Neural progenitor cell (in vitro differentiated cells): ENCODE data around the gene ACTBL2. TPM values are rescaled to one million over a fixed set of nuclear protein-coding genes. Genes with fewer than 3 reads are reported as not detected.
"Not testable (repeated sequence)": the region's sequence is repeated elsewhere in the genome, so short reads cannot be mapped to it uniquely, and the experiment has no call there.

ENCODE experiments used
- DNase-seq: peaks from one replicate; pipeline ENCODE4 v3.0.0-alpha.2; 2016; ENCODE audit warnings: low spot score
- H2AFZ ChIP-seq: fragments of 200-600 bp; sonication (generic); replicated peaks from 2 replicates; pipeline ENCODE4 v1.6.1; 2016; ENCODE audit warnings: antibody characterized with exemption
- H3F3A ChIP-seq: fragments of 200-600 bp; sonication (generic); 2 replicates; pipeline ENCODE4 v1.6.1; 2016; ENCODE audit warnings: antibody characterized with exemption, low read depth
- H3K27ac ChIP-seq: fragments of 200-600 bp; sonication (generic); 2 replicates; pipeline ENCODE4 v1.5.1; 2016; ENCODE audit warnings: mild to moderate bottlenecking
- H3K27me3 ChIP-seq: fragments of 200-600 bp; sonication (generic); 2 replicates; pipeline ENCODE4 v1.6.1; 2016; ENCODE audit warnings: mild to moderate bottlenecking, moderate library complexity
- H3K36me3 ChIP-seq: fragments of 200-600 bp; sonication (generic); 2 replicates; pipeline ENCODE4 v1.5.1; 2016
- H3K4me1 ChIP-seq: fragments of 200-600 bp; sonication (generic); 2 replicates; pipeline ENCODE4 v1.6.1; 2016; ENCODE audit warnings: mixed run types
- H3K4me2 ChIP-seq: fragments of 200-600 bp; sonication (generic); 2 replicates; pipeline ENCODE4 v1.6.1; 2016
- H3K4me3 ChIP-seq: fragments of 200-600 bp; sonication (generic); 2 replicates; pipeline ENCODE4 v1.5.1; 2016
- H3K79me2 ChIP-seq: fragments of 200-600 bp; sonication (generic); 2 replicates; pipeline ENCODE4 v1.6.1; 2016; ENCODE audit warnings: low read depth
- H3K9ac ChIP-seq: fragments of 200-600 bp; sonication (generic); 2 replicates; pipeline ENCODE4 v1.6.1; 2016
- H3K9me3 ChIP-seq: fragments of 200-600 bp; sonication (generic); 2 replicates; pipeline ENCODE4 v1.5.1; 2016; ENCODE audit warnings: low read depth
- H4K20me1 ChIP-seq: fragments of 200-600 bp; sonication (generic); 2 replicates; pipeline ENCODE4 v1.6.1; 2016; ENCODE audit warnings: low read depth
- H3K27ac Mint-ChIP-seq: 3 replicates; pipeline ENCODE4 v1.8.0; 2021; ENCODE audit warnings: mixed read lengths
- H3K27me3 Mint-ChIP-seq: 2 replicates; pipeline ENCODE4 v1.8.0; 2022; ENCODE audit warnings: low read depth, mild to moderate bottlenecking, inconsistent platforms, moderate library complexity, mixed read lengths; ENCODE audit not compliant: insufficient read depth
- H3K36me3 Mint-ChIP-seq: 3 replicates; pipeline ENCODE4 v1.8.0; 2021; ENCODE audit warnings: mixed read lengths
- H3K4me1 Mint-ChIP-seq: 3 replicates; pipeline ENCODE4 v1.8.0; 2021; ENCODE audit warnings: mixed read lengths
- H3K4me3 Mint-ChIP-seq: 3 replicates; pipeline ENCODE4 v1.8.0; 2021; ENCODE audit warnings: mild to moderate bottlenecking, moderate library complexity, mixed read lengths
- H3K9me3 Mint-ChIP-seq: 3 replicates; pipeline ENCODE4 v1.8.0; 2020; ENCODE audit warnings: mixed read lengths
- CTCF ChIP-seq: fragments of 200-600 bp; sonication (generic); IDR thresholded peaks from 2 replicates; pipeline ENCODE4 v1.5.1; 2017; ENCODE audit warnings: antibody characterized with exemption, mild to moderate bottlenecking
- EZH2 ChIP-seq: fragments of 200-600 bp; sonication (generic); IDR thresholded peaks from 2 replicates; pipeline ENCODE4 v1.6.1; 2017; ENCODE audit warnings: antibody characterized with exemption, mild to moderate bottlenecking, moderate library complexity
- EZH2phosphoT487 ChIP-seq: fragments of 200-600 bp; sonication (generic); IDR thresholded peaks from 2 replicates; pipeline ENCODE4 v1.6.1; 2017; ENCODE audit warnings: antibody characterized with exemption
- total RNA-seq: library from RNA; depleted of rRNA; stranded (reverse); fragments of >200 nt; gene quantifications from 2 replicates; pipeline ENCODE4 v1.2.3, GENCODE V29; 2015; ENCODE audit warnings: low replicate concordance

The ACTBL2 gene
- total RNA-seq, 1 donor from 2014 or later, result not detected

- Histone ChIP-seq H3K27ac (no peak overlapping the region), H3K4me2 (no peak overlapping the region), H3K36me3 (no peaks in the 10 kb centered on the region), H3K9ac (no peak overlapping the region), H3K27me3 (no peaks in the 10 kb centered on the region), H3K79me2 (no peaks in the 10 kb centered on the region), H3K4me1 (peaks cover 13% of the 10 kb centered on the region), H3K9me3 (no peaks in the 10 kb centered on the region), H2AFZ (no peak overlapping the region), H3F3A (no peaks in the 10 kb centered on the region), H3K4me3 (no peak overlapping the region), H4K20me1 (no peaks in the 10 kb centered on the region)
- peaks cover 3% of the 10 kb centered on the region for H3K27me3 Mint-ChIP-seq
- no peak for TF ChIP-seq EZH2
- TF ChIP-seq EZH2phosphoT487, result no peak
- TF ChIP-seq CTCF, result no peak
- H3K9me3 Mint-ChIP-seq, result no peaks in the 10 kb centered on the region
- peaks cover 4% of the 10 kb centered on the region for H3K4me1 Mint-ChIP-seq
- no peak overlapping the region for H3K27ac Mint-ChIP-seq
- DNase-seq, result no peak
- H3K36me3 Mint-ChIP-seq, result no peaks in the 10 kb centered on the region
- no peak overlapping the region for H3K4me3 Mint-ChIP-seq
These were observed 14.0 kb downstream of the ACTBL2 start for GRCh38 chr5:57468481-57469163.

GRCh38 chr5:57466544-57466943 lies 16.1 kb downstream of the ACTBL2 start:
- Histone ChIP-seq H3K79me2 (no peaks in the 10 kb centered on the region), H3K36me3 (no peaks in the 10 kb centered on the region), H3K4me3 (no peak overlapping the region), H3K4me2 (no peak overlapping the region), H3K9ac (no peak overlapping the region), H4K20me1 (no peaks in the 10 kb centered on the region), H3K27me3 (no peaks in the 10 kb centered on the region), H3K4me1 (peaks cover 13% of the 10 kb centered on the region), H3K9me3 (no peaks in the 10 kb centered on the region), H2AFZ (no peak overlapping the region), H3K27ac (no peak overlapping the region), H3F3A (no peaks in the 10 kb centered on the region)
- no peak for TF ChIP-seq CTCF
- TF ChIP-seq EZH2, result no peak
- no peak for TF ChIP-seq EZH2phosphoT487
- no peak for DNase-seq
- H3K27me3 Mint-ChIP-seq, result peaks cover 3% of the 10 kb centered on the region
- no peak overlapping the region for H3K27ac Mint-ChIP-seq
- H3K36me3 Mint-ChIP-seq, result no peaks in the 10 kb centered on the region
- H3K9me3 Mint-ChIP-seq, result no peaks in the 10 kb centered on the region
- H3K4me3 Mint-ChIP-seq, result no peak overlapping the region
- peaks cover 5% of the 10 kb centered on the region for H3K4me1 Mint-ChIP-seq

GRCh38 chr5:57460056-57460455 lies 22.6 kb downstream of the ACTBL2 start:
- H3K27me3 ChIP-seq, H3K36me3 Mint-ChIP-seq, H3K9me3 Mint-ChIP-seq, H3K36me3 ChIP-seq, H3K4me1 Mint-ChIP-seq, H3K9ac ChIP-seq, H3K27ac Mint-ChIP-seq, DNase-seq, H4K20me1 ChIP-seq, H3K4me3 ChIP-seq, H3K27me3 Mint-ChIP-seq, H3K79me2 ChIP-seq, H3K4me1 ChIP-seq, H3F3A ChIP-seq, H3K4me3 Mint-ChIP-seq, H3K27ac ChIP-seq, H2AFZ ChIP-seq, H3K9me3 ChIP-seq, H3K4me2 ChIP-seq: not testable (repeated sequence)

GRCh38 chr5:57458443-57458842 lies 24.2 kb downstream of the ACTBL2 start:
- H4K20me1 ChIP-seq, result no peaks in the 10 kb centered on the region
- H3K4me1 ChIP-seq, result no peaks in the 10 kb centered on the region
- no peaks in the 10 kb centered on the region for H3F3A ChIP-seq
- TF ChIP-seq EZH2, result no peak
- TF ChIP-seq CTCF, result no peak
- no peak for TF ChIP-seq EZH2phosphoT487
- H3K4me2 ChIP-seq, result no peak overlapping the region
- H2AFZ ChIP-seq, result no peak overlapping the region
- no peak overlapping the region for H3K27ac ChIP-seq
- Mint-ChIP-seq H3K4me1 (peaks cover 3% of the 10 kb centered on the region), H3K36me3 (no peaks in the 10 kb centered on the region), H3K27me3 (no peaks in the 10 kb centered on the region), H3K4me3 (no peak overlapping the region), H3K27ac (no peak overlapping the region), H3K9me3 (no peaks in the 10 kb centered on the region)
- no peak for DNase-seq
- no peak overlapping the region for H3K4me3 ChIP-seq
- no peaks in the 10 kb centered on the region for H3K79me2 ChIP-seq
- H3K27me3 ChIP-seq, result no peaks in the 10 kb centered on the region
- H3K36me3 ChIP-seq, result no peaks in the 10 kb centered on the region
- H3K9ac ChIP-seq, result no peak overlapping the region
- no peaks in the 10 kb centered on the region for H3K9me3 ChIP-seq
